ENCODE results near the gene RIPK4. TPM values are rescaled to one million over a fixed set of nuclear protein-coding genes. Genes with fewer than 3 reads are reported as not detected.

The RIPK4 gene
- total and polyA plus RNA-seq, 7 donors, result 0.01 TPM; not detected in 6

GRCh38 chr21:41771625-41771945 lies 4.7 kb upstream of the RIPK4 start:
- ATAC-seq (no peak), DNase-seq (no peak)
- Histone ChIP-seq H3K4me3 (no peak overlapping the region), H3K36me3 (ENCODE audit: insufficient read depth in 1 of 2, low read depth in 1 of 2) (no peaks in the 10 kb centered on the region), H3K4me1 (peaks cover 3% of the 10 kb centered on the region), H3K27ac (no peak overlapping the region), H3K9me3 (no peaks in the 10 kb centered on the region), H3K27me3 (ENCODE audit: insufficient read depth in 3 of 3, low read length in 2 of 3) (peaks cover 0 to 84% (median 21%) of the 10 kb centered on the region in 3 donors)
- 84 to 86% (median 86%) methylated on average over 7 of the region's 7 CpGs for WGBS, 3 donors
- TF ChIP-seq, protein P1, sequence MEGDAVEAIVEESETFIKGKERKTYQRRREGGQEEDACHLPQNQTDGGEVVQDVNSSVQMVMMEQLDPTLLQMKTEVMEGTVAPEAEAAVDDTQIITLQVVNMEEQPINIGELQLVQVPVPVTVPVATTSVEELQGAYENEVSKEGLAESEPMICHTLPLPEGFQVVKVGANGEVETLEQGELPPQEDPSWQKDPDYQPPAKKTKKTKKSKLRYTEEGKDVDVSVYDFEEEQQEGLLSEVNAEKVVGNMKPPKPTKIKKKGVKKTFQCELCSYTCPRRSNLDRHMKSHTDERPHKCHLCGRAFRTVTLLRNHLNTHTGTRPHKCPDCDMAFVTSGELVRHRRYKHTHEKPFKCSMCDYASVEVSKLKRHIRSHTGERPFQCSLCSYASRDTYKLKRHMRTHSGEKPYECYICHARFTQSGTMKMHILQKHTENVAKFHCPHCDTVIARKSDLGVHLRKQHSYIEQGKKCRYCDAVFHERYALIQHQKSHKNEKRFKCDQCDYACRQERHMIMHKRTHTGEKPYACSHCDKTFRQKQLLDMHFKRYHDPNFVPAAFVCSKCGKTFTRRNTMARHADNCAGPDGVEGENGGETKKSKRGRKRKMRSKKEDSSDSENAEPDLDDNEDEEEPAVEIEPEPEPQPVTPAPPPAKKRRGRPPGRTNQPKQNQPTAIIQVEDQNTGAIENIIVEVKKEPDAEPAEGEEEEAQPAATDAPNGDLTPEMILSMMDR (IDR thresholded peaks at IDR 0.05), result no peak
- intact Hi-C loops (cut with DNase I), result no loop called here

DNA sequence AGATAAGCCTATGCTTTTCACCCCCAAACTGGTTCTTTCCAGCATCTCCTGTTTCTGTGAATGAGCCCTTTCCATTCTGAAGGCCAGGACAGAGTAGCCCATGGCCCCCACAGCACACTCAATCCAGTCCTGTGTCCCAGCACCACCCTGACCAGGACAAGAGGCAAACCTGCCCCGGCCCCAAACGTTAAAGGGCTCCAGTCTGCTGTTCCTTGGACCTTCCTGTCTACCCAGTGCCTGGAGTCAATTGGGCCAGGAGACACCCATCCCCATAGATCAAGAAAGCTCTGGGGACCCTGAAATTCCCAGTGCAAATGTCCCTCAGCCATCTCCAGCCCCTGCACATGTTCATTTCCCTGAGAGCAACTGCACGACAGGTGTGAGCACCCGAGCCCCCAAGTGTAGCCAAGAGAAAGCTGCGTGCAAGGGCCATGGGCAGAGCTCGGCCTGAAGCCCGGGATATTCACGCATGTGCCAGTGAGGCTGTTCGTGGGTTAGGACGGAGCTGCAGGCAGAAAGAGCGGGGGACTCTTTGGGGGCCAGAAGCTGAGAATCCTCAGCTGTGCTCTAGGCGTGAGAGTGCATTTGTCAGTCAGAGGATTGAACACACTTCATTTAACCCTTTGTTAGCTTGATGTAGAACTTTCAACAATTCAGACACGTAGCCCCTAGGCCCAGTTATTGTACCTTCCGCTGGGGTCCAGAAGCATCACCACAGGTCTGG lies 4.2 kb upstream of the RIPK4 start:
- no peak overlapping the region for H3K4me3 ChIP-seq
- H3K36me3 ChIP-seq (ENCODE audit: insufficient read depth in 1 of 2, low read depth in 1 of 2), result no peaks in the 10 kb centered on the region
- intact Hi-C loops (cut with DNase I), result no loop called here
- no peaks in the 10 kb centered on the region for H3K9me3 ChIP-seq
- 38 to 49% (median 44%) methylated on average over 14 of the region's 14 CpGs for WGBS, 3 donors
- ATAC-seq, result no peak
- DNase-seq, result no peak
- H3K27ac ChIP-seq, result no peak overlapping the region
- H3K4me1 ChIP-seq, result peaks cover 3% of the 10 kb centered on the region
- TF ChIP-seq, protein P1 (IDR thresholded peaks at IDR 0.05), result no peak
- H3K27me3 ChIP-seq (ENCODE audit: insufficient read depth in 3 of 3, low read length in 2 of 3), result peaks cover 0 to 86% (median 26%) of the 10 kb centered on the region in 3 donors

GRCh38 chr21:41769933-41770332 lies 3.1 kb upstream of the RIPK4 start:
- Histone ChIP-seq H3K4me1 (peaks cover 3% of the 10 kb centered on the region), H3K36me3 (ENCODE audit: insufficient read depth in 1 of 2, low read depth in 1 of 2) (no peaks in the 10 kb centered on the region), H3K4me3 (no peak overlapping the region), H3K9me3 (no peaks in the 10 kb centered on the region), H3K27me3 (ENCODE audit: insufficient read depth in 3 of 3, low read length in 2 of 3) (peaks cover 0 to 87% (median 30%) of the 10 kb centered on the region in 3 donors), H3K27ac (no peak overlapping the region)
- ATAC-seq, result no peak
- no peak for DNase-seq
- intact Hi-C loops (cut with DNase I), result no loop called here
- WGBS, 3 donors, result 89 to 95% (median 95%) methylated on average over 5 of the region's 5 CpGs
- TF ChIP-seq, protein P1 (IDR thresholded peaks at IDR 0.05), result no peak

GRCh38 chr21:41769521-41769920 lies 2.7 kb upstream of the RIPK4 start:
- ATAC-seq (no peak), DNase-seq (no peak)
- Histone ChIP-seq H3K27ac (no peak overlapping the region), H3K4me1 (peaks cover 3% of the 10 kb centered on the region), H3K36me3 (ENCODE audit: insufficient read depth in 1 of 2, low read depth in 1 of 2) (no peaks in the 10 kb centered on the region), H3K27me3 (ENCODE audit: insufficient read depth in 3 of 3, low read length in 2 of 3) (peaks cover 0 to 89% (median 30%) of the 10 kb centered on the region in 3 donors), H3K9me3 (no peaks in the 10 kb centered on the region), H3K4me3 (no peak overlapping the region)
- intact Hi-C loops (cut with DNase I), result no loop called here
- WGBS, 3 donors, result 77 to 89% (median 83%) methylated on average over 7 of the region's 7 CpGs
- TF ChIP-seq, protein P1 (IDR thresholded peaks at IDR 0.05), result no peak

- peaks cover 3% of the 10 kb centered on the region for H3K4me1 ChIP-seq
- H3K4me3 ChIP-seq, result no peak overlapping the region
- 49 to 68% (median 62%) methylated on average over 8 to 10 of the region's 10 CpGs for WGBS, 3 donors
- H3K27me3 ChIP-seq (ENCODE audit: insufficient read depth in 3 of 3, low read length in 2 of 3), result peaks cover 0 to 93% (median 30%) of the 10 kb centered on the region in 3 donors
- TF ChIP-seq, protein P1 (IDR thresholded peaks at IDR 0.05), result no peak
- ATAC-seq, result no peak
- H3K9me3 ChIP-seq, result no peaks in the 10 kb centered on the region
- no peak for DNase-seq
- intact Hi-C loops (cut with DNase I), result no loop called here
- no peaks in the 10 kb centered on the region for H3K36me3 ChIP-seq (ENCODE audit: insufficient read depth in 1 of 2, low read depth in 1 of 2)
- no peak overlapping the region for H3K27ac ChIP-seq
Observed at GRCh38 chr21:41769111-41769510, 2.3 kb upstream of the RIPK4 start.

All from psoas muscle (tissue), 8 donors.